ENCODE results near the gene TGFBR1.
A peak's percentile ranks its signal among the peaks of the same experiment; 100 is the strongest.

Gene TGFBR1

GRCh38 chr9:99112750-99113413 is 8.0 kb downstream of the TGFBR1 start:
- DNase-seq: no peak
- Histone ChIP-seq H3K36me3 (peaks cover 7% of the 10 kb centered on the region), H3K9me3 (ENCODE audit: severe bottlenecking) (no peaks in the 10 kb centered on the region), H3K27ac (no peak overlapping the region), H3K4me3 (ENCODE audit: low read depth, low read length) (no peak overlapping the region), H3K27me3 (ENCODE audit: insufficient read depth, low read depth, severe bottlenecking) (no peaks in the 10 kb centered on the region)
- TF ChIP-seq CTCF (IDR thresholded peaks at IDR 0.05; ENCODE audit: low read depth, low read length): no peak

GRCh38 chr9:99113414-99114048 is 8.6 kb downstream of the TGFBR1 start:
- H3K27me3 ChIP-seq (ENCODE audit: insufficient read depth, low read depth, severe bottlenecking): no peaks in the 10 kb centered on the region
- no peak overlapping the region for H3K27ac ChIP-seq
- H3K9me3 ChIP-seq (ENCODE audit: severe bottlenecking): no peaks in the 10 kb centered on the region
- peaks cover 7% of the 10 kb centered on the region for H3K36me3 ChIP-seq
- no peak for TF ChIP-seq CTCF (IDR thresholded peaks at IDR 0.05; ENCODE audit: low read depth, low read length)
- DNase-seq: no peak
- no peak overlapping the region for H3K4me3 ChIP-seq (ENCODE audit: low read depth, low read length)

- Histone ChIP-seq H3K4me3 (ENCODE audit: low read depth, low read length) (no peak overlapping the region), H3K9me3 (ENCODE audit: severe bottlenecking) (no peaks in the 10 kb centered on the region), H3K27ac (no peak overlapping the region), H3K36me3 (peaks cover 7% of the 10 kb centered on the region), H3K27me3 (ENCODE audit: insufficient read depth, low read depth, severe bottlenecking) (no peaks in the 10 kb centered on the region)
- TF ChIP-seq CTCF (IDR thresholded peaks at IDR 0.05; ENCODE audit: low read depth, low read length): no peak
- no peak for DNase-seq
These were observed 9.1 kb downstream of the TGFBR1 start for GRCh38 chr9:99114049-99114440.

- DNase-seq: no peak
- TF ChIP-seq CTCF (IDR thresholded peaks at IDR 0.05; ENCODE audit: low read depth, low read length): no peak
- Histone ChIP-seq H3K27ac (no peak overlapping the region), H3K36me3 (peaks cover 10% of the 10 kb centered on the region), H3K27me3 (ENCODE audit: insufficient read depth, low read depth, severe bottlenecking) (no peaks in the 10 kb centered on the region), H3K4me3 (ENCODE audit: low read depth, low read length) (no peak overlapping the region), H3K9me3 (ENCODE audit: severe bottlenecking) (no peaks in the 10 kb centered on the region)
These were observed 10.1 kb downstream of the TGFBR1 start for GRCh38 chr9:99114846-99115500.

GRCh38 chr9:99116003-99116411 is 11.1 kb downstream of the TGFBR1 start:
- DNase-seq: peak; percentile 75
- no peaks in the 10 kb centered on the region for H3K27me3 ChIP-seq (ENCODE audit: insufficient read depth, low read depth, severe bottlenecking)
- H3K9me3 ChIP-seq (ENCODE audit: severe bottlenecking): no peaks in the 10 kb centered on the region

More at GRCh38 chr9:99116003-99116411, 11.1 kb downstream of the TGFBR1 start:
- Histone ChIP-seq H3K27ac (peak overlapping the region; percentile 40), H3K4me3 (ENCODE audit: low read depth, low read length) (no peak overlapping the region), H3K36me3 (peaks cover 6% of the 10 kb centered on the region)
- TF ChIP-seq CTCF (IDR thresholded peaks at IDR 0.05; ENCODE audit: low read depth, low read length): no peak

All from WERI-Rb-1 (cell line).